ENCODE measurements around the gene EFS.
"Not testable (repeated sequence)": the region's sequence is repeated elsewhere in the genome, so short reads cannot be mapped to it uniquely, and the experiment has no call there.

Gene EFS, protein sequence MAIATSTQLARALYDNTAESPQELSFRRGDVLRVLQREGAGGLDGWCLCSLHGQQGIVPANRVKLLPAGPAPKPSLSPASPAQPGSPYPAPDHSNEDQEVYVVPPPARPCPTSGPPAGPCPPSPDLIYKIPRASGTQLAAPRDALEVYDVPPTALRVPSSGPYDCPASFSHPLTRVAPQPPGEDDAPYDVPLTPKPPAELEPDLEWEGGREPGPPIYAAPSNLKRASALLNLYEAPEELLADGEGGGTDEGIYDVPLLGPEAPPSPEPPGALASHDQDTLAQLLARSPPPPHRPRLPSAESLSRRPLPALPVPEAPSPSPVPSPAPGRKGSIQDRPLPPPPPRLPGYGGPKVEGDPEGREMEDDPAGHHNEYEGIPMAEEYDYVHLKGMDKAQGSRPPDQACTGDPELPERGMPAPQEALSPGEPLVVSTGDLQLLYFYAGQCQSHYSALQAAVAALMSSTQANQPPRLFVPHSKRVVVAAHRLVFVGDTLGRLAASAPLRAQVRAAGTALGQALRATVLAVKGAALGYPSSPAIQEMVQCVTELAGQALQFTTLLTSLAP

DNA sequence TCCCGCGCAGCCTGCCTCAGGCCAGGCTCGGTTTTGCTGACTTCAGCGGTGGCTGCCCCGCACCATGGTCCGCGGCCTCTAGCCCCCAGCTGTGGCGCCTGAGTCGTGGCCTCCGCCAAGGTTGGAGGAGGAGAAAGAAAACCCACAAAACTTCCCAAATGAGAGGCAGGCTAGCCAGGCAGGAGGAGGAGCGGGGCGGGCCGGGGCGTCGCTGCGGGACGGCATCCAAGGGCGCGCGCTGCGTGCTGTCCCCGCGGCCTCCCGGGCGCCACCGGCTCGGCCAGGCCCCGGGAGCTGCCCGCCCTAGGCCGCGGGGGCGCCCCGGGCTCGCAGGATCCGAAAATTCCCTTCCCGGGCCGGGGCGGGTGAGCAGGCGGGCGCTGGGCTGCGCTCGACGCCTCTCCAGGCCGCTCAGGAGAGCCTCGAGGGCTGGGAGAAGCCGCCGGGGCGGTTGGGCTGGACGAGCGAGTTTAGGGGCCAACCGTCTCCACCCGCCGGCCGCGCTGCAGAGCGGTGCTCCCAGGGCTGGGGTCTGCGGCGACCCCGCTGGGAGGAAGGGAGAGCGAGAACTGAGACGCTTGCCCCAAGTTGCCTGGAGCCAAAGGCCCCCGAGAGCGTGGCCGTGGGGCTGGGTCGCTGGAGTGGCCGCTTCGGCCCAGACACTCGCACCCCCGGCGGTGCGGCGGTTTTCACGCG lies at the start of gene EFS:
Gene EFS (minus strand): TSS at position 137 of the 696 bp plus-strand sequence. CDS start 147 bp downstream, outside the sequence.
- DNase-seq = no peak

DNA sequence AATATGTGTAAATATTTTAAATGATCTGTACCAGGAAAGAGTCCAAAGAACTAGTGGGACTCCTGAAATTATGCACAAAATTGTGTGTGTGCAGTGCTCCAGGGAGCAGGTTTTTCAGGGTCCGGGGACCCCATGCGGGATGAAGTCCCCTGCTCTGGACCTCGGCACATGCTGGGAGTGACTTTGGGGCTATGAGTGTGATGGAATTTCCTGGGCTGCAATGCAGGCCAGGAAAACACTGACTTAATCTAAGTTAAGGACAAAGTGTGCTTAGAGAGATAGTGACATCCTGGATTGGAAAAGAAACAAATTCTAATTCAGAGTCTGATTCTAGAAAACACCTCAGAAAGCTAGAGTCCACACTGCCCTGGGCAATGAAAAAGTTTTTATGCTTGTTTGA lies 49.3 kb upstream of the EFS start:
- no peak for DNase-seq

DNA sequence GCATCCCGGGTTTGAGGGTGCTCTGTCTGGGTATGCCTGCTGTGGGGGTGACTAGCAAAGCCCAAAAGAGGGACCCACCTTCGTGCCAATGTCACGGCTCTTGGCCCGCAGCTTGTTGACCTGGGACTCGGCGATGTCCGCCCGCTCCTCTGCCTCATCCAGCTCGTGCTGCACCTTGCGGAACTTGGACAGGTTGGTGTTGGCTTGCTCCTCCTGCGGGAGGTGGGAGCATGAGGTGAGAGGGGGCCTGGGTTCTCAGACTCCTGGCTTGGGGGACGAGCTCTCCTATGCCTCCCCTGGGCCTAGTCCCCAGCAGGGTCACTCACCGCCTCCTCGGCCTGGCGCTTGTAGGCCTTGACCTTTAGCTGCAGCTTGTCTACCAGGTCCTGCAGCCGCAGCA lies 48.7 kb upstream of the EFS start:
- no peak for DNase-seq

DNA sequence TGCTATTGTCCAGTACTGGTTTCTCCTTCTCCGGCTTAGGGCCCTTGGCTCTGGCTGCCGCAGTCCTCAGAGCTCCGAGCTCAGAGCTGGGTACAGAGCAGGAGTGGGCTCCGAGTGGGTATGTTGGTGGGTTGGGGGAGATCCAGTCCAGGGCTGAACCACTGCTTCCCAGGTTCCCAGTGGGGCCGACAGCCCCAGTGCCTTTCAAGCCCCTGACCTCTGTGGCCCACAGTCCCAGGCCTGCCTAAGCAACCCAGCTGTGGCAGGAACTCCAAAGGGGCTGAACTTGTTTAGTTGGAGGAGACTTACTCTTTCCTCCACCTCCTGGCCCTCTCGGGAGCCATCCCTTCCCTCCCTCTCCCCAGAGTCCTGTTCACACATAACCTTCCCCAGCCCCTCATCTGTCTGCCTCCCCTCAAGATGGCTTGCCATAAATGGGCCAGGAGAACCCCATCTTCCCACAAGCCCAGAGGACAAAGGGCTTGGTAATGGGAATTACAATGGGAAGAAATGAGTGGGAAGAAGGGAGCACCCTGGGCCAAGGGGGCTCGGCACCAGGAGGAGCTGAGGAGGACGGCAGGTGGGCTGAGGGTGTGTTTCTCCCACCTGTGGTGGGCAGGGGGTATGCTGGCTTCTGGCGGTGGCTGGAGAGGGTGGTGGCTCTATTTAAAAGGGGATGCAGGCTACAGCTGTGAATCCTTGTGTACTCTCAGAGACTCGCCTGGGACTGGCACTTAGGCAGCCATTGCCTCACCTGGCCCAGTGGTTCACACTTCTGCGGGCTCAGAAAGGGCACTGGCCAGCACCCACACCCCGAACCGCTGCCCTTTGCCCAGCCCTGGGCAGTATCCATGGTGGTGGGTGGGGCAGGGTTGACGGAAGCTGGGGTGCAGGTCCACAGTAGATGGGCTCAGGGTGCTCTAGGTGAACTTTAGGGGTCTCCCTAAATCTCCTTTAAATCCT lies 46.9 kb upstream of the EFS start:
- no peak for DNase-seq

DNA sequence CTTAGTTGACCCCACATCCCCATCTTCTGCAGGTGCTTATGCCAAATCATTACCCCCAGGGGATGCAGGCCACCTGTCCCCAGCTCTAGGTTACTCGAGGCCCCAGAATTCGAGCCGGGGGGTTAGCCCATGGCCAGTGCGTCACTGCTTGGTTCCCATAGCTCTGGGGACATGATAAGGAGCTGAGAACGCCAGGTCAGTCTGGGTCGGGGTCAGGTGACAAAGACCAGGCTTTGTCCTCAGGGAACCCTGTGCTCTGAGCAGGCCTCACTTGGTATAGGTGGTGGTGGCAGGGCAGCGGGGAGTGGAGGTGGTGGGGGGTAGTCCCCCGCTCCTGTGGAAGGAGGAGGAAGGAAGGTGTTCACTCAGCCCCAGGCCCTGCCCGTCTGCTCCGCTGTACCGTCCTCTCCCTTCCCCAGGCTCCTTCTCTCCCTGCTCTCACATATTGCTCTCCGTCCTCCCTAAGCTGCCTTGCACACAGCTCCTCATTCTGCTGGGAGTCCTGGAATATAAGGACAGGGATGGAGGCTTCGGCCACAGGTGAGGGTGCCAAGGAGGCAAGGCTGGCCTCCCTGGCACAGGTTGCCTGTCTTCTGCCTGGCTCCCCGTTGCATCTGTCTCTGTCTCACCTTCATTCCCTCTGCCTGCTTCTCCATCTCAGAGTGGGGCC lies 45.1 kb upstream of the EFS start:
- DNase-seq = no peak

DNA sequence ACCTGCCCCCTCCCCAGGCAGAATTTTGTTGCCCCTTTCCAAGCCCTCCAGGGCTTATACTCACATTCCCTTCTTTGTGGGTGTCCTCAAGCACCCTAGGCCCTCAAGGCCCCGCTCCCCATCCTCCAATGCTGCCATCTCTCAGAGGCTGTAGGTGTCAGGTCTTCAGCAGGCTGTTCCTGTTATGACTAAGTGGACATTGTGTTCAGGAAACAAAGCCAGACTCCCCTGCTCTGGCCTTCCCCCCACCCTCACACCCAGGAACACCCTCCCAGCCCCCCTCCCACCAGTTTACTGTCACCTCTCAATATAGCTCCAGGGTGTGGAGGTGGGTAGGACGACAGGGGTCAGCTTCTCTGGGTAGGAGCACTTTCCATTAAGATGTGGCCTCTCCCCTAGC lies 44.5 kb upstream of the EFS start:
- no peak for DNase-seq

DNA sequence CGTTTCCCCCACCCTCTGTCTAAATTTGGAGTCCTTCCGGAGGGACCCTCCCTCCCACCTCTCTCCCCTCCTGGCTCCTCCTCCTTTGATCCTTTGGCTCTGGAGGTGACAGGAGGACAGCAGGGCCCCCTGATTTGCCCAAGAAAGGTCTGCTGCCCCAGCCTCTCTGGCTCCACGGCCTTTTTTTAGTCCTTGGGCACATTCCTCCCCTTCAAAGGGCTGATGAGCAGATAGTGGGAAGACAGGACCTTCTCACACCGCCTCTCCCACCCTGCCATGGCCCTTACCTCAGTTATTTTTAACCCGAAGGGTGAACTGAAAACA lies 43.3 kb upstream of the EFS start:
- DNase-seq = no peak

DNA sequence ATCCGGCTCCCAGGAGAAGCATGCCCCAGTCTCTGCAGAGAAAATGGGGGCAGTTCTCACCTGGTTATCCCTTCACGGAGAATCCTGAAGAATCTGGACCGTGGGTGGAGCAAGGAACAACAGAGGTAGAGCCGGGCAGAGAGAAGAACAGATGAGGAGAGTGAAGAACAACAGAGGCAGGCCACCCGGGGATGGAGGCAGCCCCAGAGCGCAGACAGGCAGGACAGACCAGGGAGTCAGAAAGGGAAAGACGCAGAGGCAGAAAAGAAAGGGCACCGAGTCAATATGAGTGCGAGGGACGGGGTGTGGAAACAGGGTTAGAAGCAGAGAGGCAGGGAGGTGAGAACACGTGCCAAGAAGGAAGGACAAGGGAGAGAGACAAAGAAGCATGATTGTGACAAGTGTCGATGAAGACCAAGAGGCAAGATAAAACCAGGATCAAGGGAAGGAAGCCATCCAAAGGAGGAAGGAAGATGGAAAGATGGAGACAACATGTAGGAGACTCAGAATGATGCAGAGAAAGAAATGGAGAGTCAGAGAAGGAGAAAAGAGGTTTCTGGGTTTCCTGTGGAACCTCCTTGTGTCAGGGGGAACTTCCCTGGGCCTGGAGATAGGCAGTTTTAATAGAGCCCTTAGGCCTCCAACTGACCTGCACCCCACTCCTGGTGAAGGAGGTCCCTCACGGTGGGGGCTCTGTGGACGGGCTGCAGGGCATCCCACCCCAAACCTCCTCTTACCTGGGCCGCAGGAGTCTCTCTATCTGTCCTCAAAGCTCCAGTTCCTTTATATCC lies 42.7 kb upstream of the EFS start, which contains the start of gene MYH6:
Gene MYH6 (minus strand): TSS at position 758 of the 791 bp plus-strand sequence. CDS start 1,050 bp downstream, outside the sequence.
- no peak for DNase-seq

DNA sequence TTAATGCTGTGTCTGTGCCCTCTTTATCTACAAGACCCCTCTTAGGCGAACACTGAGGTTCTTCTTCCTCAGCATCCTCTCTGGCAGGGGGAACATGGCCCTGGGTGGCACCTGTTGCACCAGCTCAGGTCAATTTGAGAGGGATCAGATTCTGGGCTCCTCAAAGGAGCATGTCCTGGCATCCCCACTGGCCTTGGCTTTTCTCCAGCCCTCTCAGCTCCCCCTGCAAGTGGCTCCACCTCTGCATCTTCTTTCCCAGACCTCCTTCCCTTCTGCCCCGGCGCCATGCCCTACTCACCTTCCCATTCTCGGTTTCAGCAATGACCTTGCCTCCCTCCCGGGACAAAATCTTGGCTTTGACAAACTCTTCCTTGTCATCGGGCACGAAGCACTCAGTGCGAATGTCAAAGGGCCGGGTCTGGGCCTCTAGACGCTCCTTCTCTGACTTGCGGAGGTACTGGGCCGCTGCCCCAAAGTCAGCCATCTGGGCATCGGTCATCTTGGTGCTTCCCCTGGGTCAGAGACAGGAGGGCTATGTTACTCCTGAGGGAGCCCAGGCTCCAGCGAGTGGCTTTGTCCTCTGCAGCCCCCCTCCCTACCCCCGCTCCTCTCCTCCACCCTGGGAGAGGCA lies 41.9 kb upstream of the EFS start:
- DNase-seq = no peak

DNA sequence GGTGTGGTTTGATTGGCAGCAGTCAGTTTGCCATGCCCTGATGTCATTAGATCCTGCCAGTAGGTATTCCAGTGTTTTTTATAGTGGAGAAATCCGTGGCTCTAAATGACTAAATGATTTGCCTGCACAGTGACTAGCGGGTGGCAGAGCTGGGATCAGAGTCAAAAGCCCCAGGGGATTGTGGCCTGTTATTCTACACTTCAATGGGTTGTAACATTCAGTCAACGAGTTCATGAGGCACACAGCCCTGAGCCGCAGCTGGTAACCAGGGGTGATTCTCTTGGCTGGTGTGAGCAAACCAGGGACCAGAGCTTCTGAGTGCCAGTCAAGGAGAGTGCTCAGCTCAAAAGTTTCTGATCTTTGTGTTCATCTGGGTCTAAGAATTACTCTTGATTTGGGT lies 41.3 kb upstream of the EFS start:
- DNase-seq = no peak

DNA sequence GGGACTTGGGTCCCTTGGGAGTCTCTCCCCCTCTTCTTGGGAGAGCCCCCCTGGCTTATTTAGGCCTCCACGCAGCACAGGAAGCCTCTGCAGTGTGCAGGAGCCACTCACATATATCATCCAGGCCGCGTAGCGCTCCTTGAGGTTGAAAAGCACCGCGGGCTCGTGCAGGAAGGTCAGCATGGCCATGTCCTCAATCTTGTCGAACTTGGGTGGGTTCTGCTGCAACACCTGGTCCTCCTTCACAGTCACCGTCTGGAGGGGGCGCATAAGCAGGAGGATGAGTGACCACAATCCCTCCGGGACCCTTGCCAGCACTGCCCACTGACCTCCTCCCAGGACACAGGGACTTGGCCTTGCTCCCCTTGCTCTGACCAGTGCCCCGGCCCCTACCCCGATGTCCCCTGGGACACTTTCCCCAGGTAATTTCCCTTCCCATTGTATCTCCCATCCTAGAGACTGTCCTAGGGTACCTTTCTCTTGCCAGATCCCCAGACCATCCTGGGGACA lies 40.6 kb upstream of the EFS start:
- DNase-seq = no peak

DNA sequence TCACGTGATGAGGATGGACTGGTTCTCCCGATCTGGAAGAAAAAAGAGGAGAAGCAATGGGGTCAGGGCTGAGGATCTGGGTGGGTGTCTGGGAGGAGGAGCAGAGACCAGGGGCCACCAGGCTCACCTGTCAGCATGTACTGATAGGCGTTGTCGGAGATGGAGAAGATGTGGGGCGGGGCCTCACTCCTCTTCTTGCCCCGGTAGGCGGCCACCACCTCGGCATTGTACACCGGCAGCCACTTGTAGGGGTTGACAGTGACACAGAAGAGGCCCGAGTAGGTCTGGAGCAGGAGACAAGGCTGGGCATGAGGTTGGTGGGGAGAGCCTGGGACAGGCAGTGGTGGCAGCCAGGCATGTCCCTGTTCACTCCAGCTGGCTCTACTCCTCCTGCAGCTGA lies 40.1 kb upstream of the EFS start:
- DNase-seq = no peak

DNA sequence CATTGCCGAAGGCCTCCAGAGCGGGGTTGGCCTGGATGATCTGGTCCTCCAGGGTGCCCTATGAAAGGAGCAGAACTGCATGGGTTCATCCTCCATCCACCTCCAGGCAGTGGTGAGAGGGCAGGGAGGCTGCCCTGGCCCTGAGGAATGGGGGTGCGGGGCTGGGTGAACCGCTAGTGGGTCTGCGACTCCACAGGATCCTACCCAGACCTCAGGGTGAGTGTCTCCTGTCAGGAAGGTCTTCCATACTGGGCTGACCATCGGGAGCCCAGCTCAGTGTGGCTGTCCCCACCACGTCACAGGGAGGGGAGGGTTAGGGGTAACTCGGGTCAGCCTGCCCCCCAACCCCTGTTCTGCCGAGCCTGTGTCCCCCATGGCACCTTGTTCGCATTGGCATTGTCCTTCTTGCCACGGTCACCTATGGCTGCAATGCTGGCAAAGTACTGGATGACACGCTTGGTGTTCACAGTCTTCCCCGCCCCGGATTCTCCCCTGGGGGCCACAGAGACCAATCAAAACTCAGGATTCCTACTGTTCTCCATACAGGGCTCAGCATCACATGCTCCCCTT lies 39.4 kb upstream of the EFS start:
- no peak for DNase-seq

DNA sequence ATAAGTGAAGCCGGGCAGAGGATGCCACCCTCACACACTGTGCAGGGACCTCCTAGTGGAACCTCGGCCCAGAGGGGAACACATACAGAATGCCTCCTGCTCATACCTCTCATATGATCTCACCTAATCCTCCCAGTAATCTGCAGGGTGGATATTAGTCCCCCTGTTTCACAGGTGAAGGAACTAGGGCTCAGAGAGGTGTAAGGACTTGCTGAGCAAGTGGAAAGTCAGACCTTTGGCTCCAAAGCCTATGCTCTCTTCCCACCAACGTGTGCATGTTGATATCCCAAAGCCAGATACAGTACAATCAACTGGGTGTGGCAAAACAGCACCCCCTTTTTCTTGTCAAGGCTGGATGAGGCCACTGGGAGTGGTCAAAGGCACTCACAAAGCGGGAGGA lies 38.9 kb upstream of the EFS start:
- DNase-seq = no peak

DNA sequence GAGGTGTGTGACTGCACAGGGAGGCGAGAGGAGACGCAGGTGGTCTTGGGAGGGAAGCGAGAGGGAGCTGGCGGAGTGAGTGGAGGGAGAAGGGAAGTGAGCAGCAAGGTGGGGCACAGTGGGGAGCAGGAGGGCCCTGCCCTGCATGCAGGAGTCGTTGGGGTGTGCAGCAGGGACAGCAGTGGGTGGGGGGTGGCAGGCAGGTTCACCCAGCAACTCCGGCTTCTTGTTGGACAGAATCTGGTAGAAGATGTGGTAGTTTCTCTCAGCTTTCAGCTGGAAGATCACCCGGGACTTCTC lies 38.1 kb upstream of the EFS start:
- no peak for DNase-seq

DNA sequence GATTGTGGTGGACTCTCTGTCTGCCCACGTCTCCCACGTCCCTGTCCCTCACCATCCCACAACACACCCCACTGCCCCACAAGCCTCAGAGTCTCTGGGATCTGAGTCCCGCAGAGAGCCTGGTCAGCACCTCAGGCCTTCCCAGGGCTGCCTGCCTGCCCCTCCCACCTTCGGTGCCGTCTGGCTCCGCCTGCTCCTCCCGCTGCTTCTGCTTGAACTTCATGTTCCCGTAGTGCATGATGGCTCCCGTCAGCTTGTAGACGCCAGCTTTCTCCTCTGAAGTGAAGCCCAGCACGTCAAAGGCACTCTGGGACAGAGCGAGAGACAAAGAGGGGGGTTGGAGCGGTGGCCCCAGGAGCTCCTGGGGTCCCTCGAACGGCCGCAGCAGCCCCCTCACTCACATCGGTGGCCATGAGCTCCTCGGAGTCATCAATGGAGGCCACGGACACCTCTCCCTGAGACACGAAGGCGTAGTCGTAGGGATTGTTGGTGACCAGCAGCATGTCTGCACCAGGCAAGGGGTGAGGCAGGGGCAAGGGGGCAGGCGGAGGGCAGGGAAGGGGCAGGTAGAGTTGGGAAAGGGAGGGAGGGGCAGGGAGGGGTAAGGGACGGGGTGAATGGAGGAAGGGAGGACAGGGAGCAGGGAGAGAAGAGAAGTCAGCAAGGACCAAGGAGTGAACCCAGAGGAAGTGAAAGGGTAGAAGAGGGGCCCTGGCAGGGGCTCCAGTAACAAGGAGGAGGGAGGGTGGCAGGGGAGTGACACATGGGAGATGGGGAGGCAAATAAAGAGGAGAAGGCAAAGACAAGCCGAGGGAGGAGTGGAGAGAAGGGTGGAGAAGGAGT lies 37.5 kb upstream of the EFS start:
- DNase-seq = no peak

DNA sequence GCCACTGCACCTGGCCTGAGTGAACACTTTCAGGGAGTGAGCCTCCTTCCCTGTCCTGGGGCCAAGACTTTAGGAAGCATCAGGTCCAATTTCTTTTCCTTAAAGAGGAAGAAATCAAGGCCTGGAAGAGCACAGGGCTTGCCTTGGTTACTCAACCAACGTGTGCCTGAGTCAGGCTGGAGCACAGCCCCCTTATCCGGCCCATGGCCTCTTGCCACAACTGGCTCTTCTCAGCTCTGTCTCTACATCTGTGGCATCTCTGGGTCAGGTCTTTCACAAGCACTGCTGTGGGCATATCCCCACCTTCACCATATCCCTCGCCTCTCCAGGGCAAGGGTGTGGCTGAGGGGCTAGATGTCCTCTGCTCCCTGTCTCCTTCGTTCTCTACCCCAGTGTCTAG lies 36.3 kb upstream of the EFS start:
- no peak for DNase-seq

DNA sequence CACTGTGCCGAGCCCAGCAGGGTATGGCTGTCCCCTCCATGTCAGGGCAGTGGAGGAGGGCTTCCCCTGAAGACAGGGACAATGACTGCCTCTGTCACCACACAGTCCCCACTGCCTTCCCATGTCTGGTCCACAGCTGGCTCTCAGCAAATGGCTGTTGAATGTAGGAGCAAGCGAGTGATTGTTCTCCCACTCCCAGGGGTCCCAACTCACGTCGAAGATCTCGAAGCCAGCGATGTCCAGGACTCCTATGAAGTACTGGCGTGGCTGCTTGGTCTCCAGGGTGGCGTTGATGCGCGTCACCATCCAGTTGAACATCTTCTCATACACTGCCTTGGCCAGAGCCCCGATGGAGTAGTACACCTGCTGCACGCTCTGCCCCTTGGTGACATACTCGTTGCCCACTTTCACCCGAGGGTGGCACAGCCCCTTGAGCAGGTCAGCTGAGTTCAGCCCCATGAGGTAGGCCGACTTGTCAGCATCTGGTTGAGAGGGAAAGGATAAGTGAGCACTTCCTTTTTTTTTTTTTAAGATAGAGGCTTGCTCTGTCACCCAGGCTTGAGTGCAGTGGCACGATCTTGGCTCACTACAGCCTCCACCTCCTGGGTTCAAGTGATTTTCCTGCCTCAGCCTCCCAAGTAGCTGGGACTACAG lies 35.7 kb upstream of the EFS start:
- not testable (repeated sequence) for DNase-seq

DNA sequence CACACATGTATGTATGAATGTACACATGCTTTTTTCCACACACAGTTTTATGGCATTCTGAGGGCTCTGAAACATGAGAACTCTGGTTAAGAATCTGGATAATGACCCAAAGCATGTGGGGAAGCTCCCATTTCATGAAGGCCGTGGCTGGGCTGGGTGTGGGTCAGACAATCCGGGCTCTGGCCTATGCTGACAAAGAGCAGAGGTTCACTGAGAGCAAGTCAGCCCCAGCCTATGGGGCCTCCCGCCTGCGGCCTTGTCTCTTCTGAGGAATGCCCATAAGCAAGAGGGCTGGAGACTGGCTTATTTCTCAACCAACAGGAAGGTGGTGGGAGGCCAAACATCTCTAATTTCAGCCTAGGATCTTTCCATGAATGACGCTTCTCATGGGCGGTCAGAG lies 34.6 kb upstream of the EFS start:
- DNase-seq = no peak
